ENCODE measurements around the gene RNF151.

- TF ChIP-seq CTCF (IDR thresholded peaks at IDR 0.05) (no peak), POLR2AphosphoS5 (IDR thresholded peaks at IDR 0.05) (no peak)
Measured at GRCh38 chr16:2013527-2013926, 46.9 kb downstream of the RNF151 start.
